Tibial artery (tissue), 4 donors: ENCODE results near the gene ZFYVE21.

Source experiments
- DNase-seq, 2 donors: peaks; one replicate each; pipeline ENCODE4 v3.0.0-alpha.2; 2019
- H3K27ac ChIP-seq, 2 donors: fragments of 200-600 bp; sonication (generic) in 1 of 2; 1 replicate in 1 of 2; 2 replicates in 1 of 2; pipeline ENCODE4 v1.5.1; 2018 to 2019; ENCODE audit warnings: mild to moderate bottlenecking in 1 of 2
- H3K27me3 ChIP-seq, 2 donors: fragments of 200-600 bp; sonication (generic) in 1 of 2; one replicate each; pipeline versions ENCODE4 v1.5.1 to v1.6.0; 2016 to 2019
- H3K36me3 ChIP-seq, 3 donors: fragments of 200-600 bp; sonication (generic) in 2 of 3; one replicate each; pipeline ENCODE4 v1.5.1; 2016 to 2019; ENCODE audit warnings: mild to moderate bottlenecking in 2 of 3
- H3K4me1 ChIP-seq, 4 donors: fragments of 200-600 bp; sonication (generic) in 2 of 4; 1 replicate in 3 of 4; 2 replicates in 1 of 4; pipeline ENCODE4 v1.5.1; 2016 to 2019
- H3K4me3 ChIP-seq, 2 donors: fragments of 200-600 bp; sonication (generic) in 1 of 2; 1 replicate in 1 of 2; 2 replicates in 1 of 2; pipeline ENCODE4 v1.5.1; 2018 to 2019; ENCODE audit warnings: mild to moderate bottlenecking in 2 of 2
- H3K9me3 ChIP-seq, 3 donors: fragments of 200-600 bp; sonication (generic) in 1 of 3; one replicate each; pipeline ENCODE4 v1.5.1; 2016 to 2019
- CTCF ChIP-seq, 2 experiments: fragments of 200-600 bp in 1 of 2; fragments of 450-650 bp in 1 of 2; IDR thresholded peaks; one replicate each; pipeline ENCODE4 v1.5.1; 2017 to 2019; ENCODE audit warnings: antibody characterized with exemption in 2 of 2, mild to moderate bottlenecking in 1 of 2, moderate library complexity in 1 of 2
- intact Hi-C: fragments of 100-400 bp; cut with DNase I; formaldehyde crosslinking; loops from one replicate; pipeline ENCODE4 v1.15.0; 2023; ENCODE audit warnings: low total_unique reads

The ZFYVE21 gene

DNA sequence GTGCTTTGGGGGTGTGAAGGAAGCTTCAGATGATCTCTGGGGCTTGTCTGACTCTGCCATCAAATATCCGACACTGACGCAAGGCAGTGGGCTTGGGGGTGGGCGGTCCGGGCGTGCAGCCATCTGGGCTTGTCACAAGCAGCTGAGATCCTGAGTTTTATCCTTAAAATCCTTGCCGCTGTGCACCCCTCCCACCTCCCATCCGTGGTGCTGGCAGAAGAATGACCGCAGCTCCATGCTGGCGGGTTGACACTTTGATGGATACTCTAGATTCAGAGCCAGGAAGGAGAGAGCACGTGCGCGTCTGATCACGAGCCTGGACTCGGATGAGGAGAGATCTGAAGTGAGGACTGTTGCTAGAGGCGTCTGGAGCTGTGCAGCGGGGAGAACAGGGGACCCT, 3.0 kb downstream of the ZFYVE21 start:
- no peaks in the 10 kb centered on the region for H3K9me3 ChIP-seq
- no peaks in the 10 kb centered on the region for H3K36me3 ChIP-seq
- H3K4me3 ChIP-seq: no peak overlapping the region
- H3K27ac ChIP-seq: peak overlapping the region; percentile 35 to 91
- DNase-seq: no peak
- no peak for TF ChIP-seq CTCF (IDR thresholded peaks at IDR 0.05)
- H3K4me1 ChIP-seq: peaks cover 0 to 77% (median 58%) of the 10 kb centered on the region in 4 donors
- H3K27me3 ChIP-seq: no peaks in the 10 kb centered on the region
- intact Hi-C loops: loop anchor here (5.0 kb wide), 1 partner anchor 91 kb away; the partner anchor contains the start of gene KLC1

DNA sequence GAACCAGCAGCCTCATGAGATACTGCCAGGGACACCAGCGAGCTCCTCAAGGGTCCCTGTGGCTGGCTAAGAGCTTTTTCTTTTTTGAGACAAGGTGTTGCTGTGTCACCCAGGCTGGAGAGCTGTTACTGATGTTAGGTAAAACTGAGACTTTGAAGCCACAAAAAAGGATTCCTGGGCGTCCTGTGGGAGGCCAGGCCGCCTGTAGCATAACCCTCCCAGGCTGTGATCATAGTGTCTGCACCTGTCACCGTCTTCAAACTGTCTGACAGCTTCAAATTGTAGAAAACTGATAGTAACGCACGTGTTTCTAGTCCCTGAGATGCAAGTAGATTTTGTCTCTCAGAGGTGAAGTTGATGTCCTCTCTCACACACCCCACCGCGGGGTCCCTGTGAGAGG, 4.1 kb downstream of the ZFYVE21 start:
- H3K4me1 ChIP-seq: peaks cover 3 to 82% (median 63%) of the 10 kb centered on the region in 4 donors
- no peak overlapping the region for H3K4me3 ChIP-seq
- no peak for DNase-seq
- intact Hi-C loops: loop anchor here (5.0 kb wide), 1 partner anchor 92 kb away; the partner anchor contains the start of gene KLC1
- TF ChIP-seq CTCF (IDR thresholded peaks at IDR 0.05): no peak
- H3K27me3 ChIP-seq: no peaks in the 10 kb centered on the region
- peak overlapping the region; percentile 86 to 91 for H3K27ac ChIP-seq
- H3K9me3 ChIP-seq: no peaks in the 10 kb centered on the region
- no peaks in the 10 kb centered on the region for H3K36me3 ChIP-seq

DNA sequence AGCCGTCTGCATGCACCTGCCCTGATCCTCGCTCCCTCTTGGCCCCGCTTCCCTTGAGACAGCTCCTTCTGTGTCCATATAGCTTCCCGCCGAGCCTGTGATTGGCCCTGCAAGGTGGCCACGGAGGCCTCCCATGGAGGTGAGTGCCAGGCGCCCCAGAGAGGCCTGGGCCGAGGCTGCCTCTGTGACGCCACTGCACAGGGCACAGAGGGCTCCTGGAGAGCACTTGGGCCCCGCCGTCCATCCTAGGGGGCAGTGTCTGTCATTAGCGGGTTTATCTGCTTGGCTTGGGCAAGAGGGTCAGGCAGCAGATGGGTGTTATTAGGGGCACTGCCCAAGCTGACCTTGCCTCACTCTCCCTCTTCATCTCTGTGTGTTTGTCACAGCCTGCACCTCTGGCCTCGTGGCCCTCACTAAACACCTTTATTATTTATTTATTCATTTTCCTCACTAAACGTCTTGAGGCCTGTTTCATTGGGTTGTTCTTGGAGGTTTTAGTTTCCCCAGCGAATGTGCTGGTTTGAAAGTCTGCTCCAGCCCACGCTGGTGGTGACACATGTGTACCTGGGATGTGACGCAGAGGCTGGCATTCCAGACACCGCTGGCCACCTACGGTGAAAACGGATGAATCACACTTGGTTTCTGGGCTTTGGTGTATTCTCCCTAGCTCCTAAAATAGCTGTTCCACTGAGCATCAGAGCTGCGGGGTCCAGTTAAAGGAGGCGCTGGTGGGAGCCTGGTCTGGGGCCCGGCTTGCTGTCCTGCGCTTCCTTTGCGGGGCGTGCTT, 5.9 kb downstream of the ZFYVE21 start:
- no peak for TF ChIP-seq CTCF (IDR thresholded peaks at IDR 0.05)
- Histone ChIP-seq H3K36me3 (peaks cover 0 to 10% (median 6%) of the 10 kb centered on the region in 3 donors), H3K9me3 (no peaks in the 10 kb centered on the region), H3K27ac (peak overlapping the region; percentile 86 to 91), H3K27me3 (no peaks in the 10 kb centered on the region), H3K4me1 (peaks cover 3 to 93% (median 71%) of the 10 kb centered on the region in 4 donors), H3K4me3 (no peak overlapping the region)
- intact Hi-C loops: no loop called here
- no peak for DNase-seq

GRCh38 chr14:103723748-103724081, 8.1 kb downstream of the ZFYVE21 start:
- Histone ChIP-seq H3K4me1 (peaks cover 3 to 72% (median 55%) of the 10 kb centered on the region in 4 donors), H3K36me3 (peaks cover 6 to 25% (median 23%) of the 10 kb centered on the region in 3 donors), H3K27me3 (no peaks in the 10 kb centered on the region), H3K27ac (peak overlapping the region; percentile 86 to 91), H3K4me3 (peak overlapping the region; percentile 20 to 24), H3K9me3 (no peaks in the 10 kb centered on the region)
- no peak for TF ChIP-seq CTCF (IDR thresholded peaks at IDR 0.05)
- intact Hi-C loops: no loop called here
- no peak for DNase-seq

DNA sequence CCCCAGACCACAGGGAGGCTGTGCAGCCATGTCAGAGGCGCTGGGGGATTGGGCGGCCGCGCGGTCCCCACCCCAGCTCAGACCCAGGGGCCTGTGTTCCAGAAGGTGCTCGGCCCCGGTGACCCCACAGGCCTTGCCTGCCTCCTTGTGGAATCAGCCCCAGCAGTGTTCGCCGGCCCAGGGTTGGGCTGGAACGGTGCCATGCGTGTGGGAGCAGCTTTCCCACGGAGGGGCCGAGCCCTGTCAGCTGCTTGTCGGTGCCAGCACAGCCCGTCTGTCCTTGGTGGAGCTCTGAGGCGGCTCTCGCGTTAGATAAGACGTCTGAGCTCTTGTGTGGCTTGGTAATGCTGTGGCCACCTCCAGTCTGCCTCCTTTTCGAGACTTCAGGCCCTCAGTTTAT, 8.5 kb downstream of the ZFYVE21 start:
- Histone ChIP-seq H3K9me3 (no peaks in the 10 kb centered on the region), H3K4me3 (peak overlapping the region; percentile 20 to 24), H3K27me3 (no peaks in the 10 kb centered on the region), H3K4me1 (peaks cover 3 to 68% (median 55%) of the 10 kb centered on the region in 4 donors), H3K36me3 (peaks cover 10 to 29% (median 27%) of the 10 kb centered on the region in 3 donors), H3K27ac (peak overlapping the region; percentile 86 to 91)
- TF ChIP-seq CTCF (IDR thresholded peaks at IDR 0.05): peak; percentile 19 to 22
- intact Hi-C loops: no loop called here
- DNase-seq: peak; percentile 72 to 94
